ENCODE results near the gene HERC4.

DNA sequence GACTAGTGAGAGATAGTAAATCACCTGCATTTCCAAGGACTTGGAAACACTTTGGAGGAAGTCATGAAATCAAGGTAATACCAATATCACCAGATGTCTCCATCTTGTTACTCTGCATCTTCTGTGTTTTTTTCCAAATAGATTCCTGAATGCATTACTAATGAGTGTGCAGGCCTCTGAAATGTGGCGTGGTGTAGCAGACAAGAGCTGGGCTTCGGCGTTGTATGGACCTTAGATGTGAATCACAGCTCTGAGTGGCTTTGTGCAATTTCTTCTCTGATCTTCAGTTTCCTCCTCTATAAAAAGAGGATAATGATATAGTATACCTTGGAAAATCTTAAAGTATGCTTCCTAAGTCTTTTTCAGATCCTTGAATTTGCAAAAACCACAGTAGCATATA lies 24.7 kb upstream of the HERC4 start:
- TF ChIP-seq CTCF (IDR thresholded peaks at IDR 0.05) (no peak), POLR2A (IDR thresholded peaks at IDR 0.05) (no peak)
